HCT116 (cell line): Measurements from ENCODE around the gene MAP2K2. TPM values are rescaled to one million over a fixed set of nuclear protein-coding genes. Genes with fewer than 3 reads are reported as not detected.

Experiments used
- ATAC-seq: fragments of 200-7000 bp; cut with Tn5 transposase; 2 replicates; pipeline ENCODE4 v1.9.1; 2020; ENCODE audit warnings: mild to moderate bottlenecking, moderate library complexity
- BruUV-seq: library from RNA; stranded (reverse); fragments of 400-500 nt; replicated peaks from 2 replicates; lab custom pipeline; 2021; lab: Mats Ljungman, UMichigan
- CTCF ChIA-PET: fragments of 300-600 bp; sonication (Branson Sonifier 250); formaldehyde crosslinking; loops from one replicate; lab custom pipeline; 2021; ENCODE audit warnings: antibody characterized with exemption; lab: Charles Lee
- POLR2A ChIA-PET: fragments of 300-600, 350-600 bp; sonication (Branson Sonifier 250); formaldehyde crosslinking; loops from one replicate; lab custom pipeline; 2021; ENCODE audit warnings: antibody characterized with exemption; lab: Charles Lee
- RAD21 ChIA-PET, 2 experiments: fragments of 300-600 bp; sonication (Branson Sonifier 250); formaldehyde crosslinking; loops; one replicate each; lab custom pipeline; 2023; ENCODE audit warnings: low total read pairs in 2 of 2; ENCODE audit not compliant: uncharacterized antibody in 2 of 2, unreplicated experiment in 2 of 2, low non-redundant PET in 1 of 2; lab: Charles Lee
- DNase-seq: peaks from one replicate; pipeline ENCODE4 v3.0.0-alpha.2; 2010; ENCODE audit warnings: low read depth, low spot score
- H2AFZ ChIP-seq: fragments of 200-600 bp; shearing (Covaris generic), sonication (generic); 2 replicates; pipeline ENCODE4 v1.6.1; 2017; ENCODE audit warnings: low read depth, mixed run types, mixed read lengths, antibody characterized with exemption, low read length; ENCODE audit not compliant: poor library complexity, severe bottlenecking
- H3K27ac ChIP-seq: 2 replicates; pipeline ENCODE4 v1.5.1; 2012; ENCODE audit warnings: low read depth, low read length
- H3K27me3 ChIP-seq: fragments of 200-600 bp; sonication (generic); 2 replicates; pipeline ENCODE4 v1.6.1; 2016; ENCODE audit warnings: mixed run types, low read length, mixed read lengths; ENCODE audit not compliant: insufficient read depth
- H3K36me3 ChIP-seq, 2 experiments: fragments of 200-500 bp in 1 of 2; fragments of 200-600 bp in 1 of 2; sonication (Bioruptor generic) in 1 of 2; sonication (generic) in 1 of 2; 2 replicates each; pipeline versions ENCODE4 v1.5.1 to v1.6.1; 2014 to 2016; ENCODE audit warnings: low read length in 2 of 2, inconsistent platforms in 1 of 2, mixed read lengths in 1 of 2, mixed run types in 1 of 2; ENCODE audit not compliant: insufficient read depth in 2 of 2, control insufficient read depth in 1 of 2
- H3K4me1 ChIP-seq, 2 experiments: fragments of 200-600 bp in 1 of 2; sonication (generic) in 1 of 2; 2 replicates each; pipeline versions ENCODE4 v1.5.1 to v1.6.1; 2012 to 2017; ENCODE audit warnings: low read length in 2 of 2, inconsistent platforms in 1 of 2, mild to moderate bottlenecking in 1 of 2, mixed read lengths in 1 of 2, mixed run types in 1 of 2, moderate library complexity in 1 of 2; ENCODE audit not compliant: insufficient read depth in 2 of 2, control insufficient read depth in 1 of 2
- H3K4me2 ChIP-seq: fragments of 200-600 bp; sonication (generic); 2 replicates; pipeline ENCODE4 v1.6.1; 2017; ENCODE audit warnings: mixed run types, low read length, mixed read lengths
- H3K4me3 ChIP-seq, 2 experiments: fragments of 200-600 bp in 1 of 2; sonication (generic) in 1 of 2; replicated peaks in 1 of 2; 2 replicates each; pipeline ENCODE4 v1.5.1; 2011 to 2016; ENCODE audit warnings: low read length in 2 of 2, control low read depth in 1 of 2, low read depth in 1 of 2, mild to moderate bottlenecking in 1 of 2, mixed read lengths in 1 of 2, mixed run types in 1 of 2
- H3K79me2 ChIP-seq: fragments of 200-600 bp; sonication (generic); 2 replicates; pipeline ENCODE4 v1.6.1; 2017; ENCODE audit warnings: mild to moderate bottlenecking, mixed run types, low read length, moderate library complexity, mixed read lengths; ENCODE audit not compliant: insufficient read depth
- H3K9ac ChIP-seq: fragments of 200-600 bp; sonication (generic); 2 replicates; pipeline ENCODE4 v1.6.1; 2016; ENCODE audit warnings: low read length, mixed read lengths
- H3K9me2 ChIP-seq: fragments of 200-600 bp; sonication (generic), shearing (Covaris generic); 2 replicates; pipeline ENCODE4 v1.6.1; 2017; ENCODE audit warnings: mixed run types, mild to moderate bottlenecking, moderate library complexity; ENCODE audit not compliant: insufficient read depth
- H3K9me3 ChIP-seq, 2 experiments: fragments of 200-500 bp in 1 of 2; fragments of 200-600 bp in 1 of 2; sonication (Bioruptor generic) in 1 of 2; sonication (generic) in 1 of 2; 2 replicates each; pipeline ENCODE4 v1.6.1; 2014 to 2017; ENCODE audit warnings: low read length in 2 of 2, mixed read lengths in 2 of 2, inconsistent platforms in 1 of 2, low read depth in 1 of 2, mild to moderate bottlenecking in 1 of 2, mixed run types in 1 of 2, moderate library complexity in 1 of 2; ENCODE audit not compliant: control insufficient read depth in 1 of 2, insufficient read depth in 1 of 2
- H4K20me1 ChIP-seq: fragments of 200-600 bp; sonication (generic), shearing (Covaris generic); 2 replicates; pipeline ENCODE4 v1.6.1; 2017; ENCODE audit warnings: mixed run types, mild to moderate bottlenecking, moderate library complexity; ENCODE audit not compliant: insufficient read depth
- ATF3 ChIP-seq: IDR thresholded peaks from 2 replicates; pipeline ENCODE4 v1.6.1; 2012
- CEBPB ChIP-seq: IDR thresholded peaks from 2 replicates; pipeline ENCODE4 v1.6.1; 2012; ENCODE audit warnings: low read depth
- CTCF ChIP-seq, 3 experiments: fragments of 200-600 bp in 1 of 3; sonication (generic) in 1 of 3; IDR thresholded peaks in 2 of 3; conservative IDR thresholded peaks in 1 of 3; 2 replicates each; pipeline ENCODE4 v1.5.1; 2012 to 2017; ENCODE audit warnings: low read depth in 2 of 3, low read length in 2 of 3, antibody characterized with exemption in 1 of 3, borderline replicate concordance in 1 of 3, control low read depth in 1 of 3, mild to moderate bottlenecking in 1 of 3, mixed read lengths in 1 of 3, mixed run types in 1 of 3, moderate library complexity in 1 of 3; ENCODE audit not compliant: insufficient read depth in 1 of 3
- EGR1 ChIP-seq: IDR thresholded peaks from 2 replicates; pipeline ENCODE4 v1.6.1; 2012; ENCODE audit warnings: low read depth
- EZH2 ChIP-seq: fragments of 200-600 bp; sonication (generic); IDR thresholded peaks from 2 replicates; pipeline ENCODE4 v1.6.1; 2017; ENCODE audit warnings: antibody characterized with exemption, mixed run types
- EZH2phosphoT487 ChIP-seq: fragments of 200-600 bp; IDR thresholded peaks from 2 replicates; pipeline ENCODE4 v1.6.1; 2018; ENCODE audit warnings: antibody characterized with exemption, borderline replicate concordance
- FOSL1 ChIP-seq: IDR thresholded peaks from 2 replicates; pipeline ENCODE4 v1.6.1; 2012; ENCODE audit warnings: low read depth
- JUND ChIP-seq: IDR thresholded peaks from 2 replicates; pipeline ENCODE4 v1.6.1; 2012
- RAD21 ChIP-seq: IDR thresholded peaks from 2 replicates; pipeline ENCODE4 v1.6.1; 2012; ENCODE audit warnings: low read depth, mild to moderate bottlenecking
- REST ChIP-seq: IDR thresholded peaks from 2 replicates; pipeline ENCODE4 v1.6.1; 2012; ENCODE audit warnings: low read depth
- SP1 ChIP-seq: IDR thresholded peaks from 2 replicates; pipeline ENCODE4 v1.6.1; 2012; ENCODE audit warnings: low read depth
- SRF ChIP-seq: IDR thresholded peaks from 2 replicates; pipeline ENCODE4 v1.6.1; 2012; ENCODE audit warnings: low read depth
- ZBTB33 ChIP-seq: IDR thresholded peaks from 2 replicates; pipeline ENCODE4 v1.6.1; 2011; ENCODE audit warnings: mild to moderate bottlenecking, low read length, moderate library complexity; ENCODE audit not compliant: insufficient replicate concordance; ENCODE audit errors: extremely low read depth
- ZNF274 ChIP-seq: fragments of 200-500 bp; sonication (Bioruptor generic); IDR thresholded peaks from 2 replicates; pipeline ENCODE4 v1.6.1; 2014; ENCODE audit warnings: mild to moderate bottlenecking, low read depth, low read length, inconsistent platforms
- intact Hi-C: fragments of 100-400 bp; cut with micrococcal nuclease; formaldehyde crosslinking; loops from 2 replicates; pipeline ENCODE4 v1.10.0; 2022
- total RNA-seq: library from RNA; stranded (reverse); gene quantifications from one replicate; pipeline ENCODE4 v1.2.1, GENCODE V29; 2021; ENCODE audit not compliant: unreplicated experiment

Gene MAP2K2
- total RNA-seq, 1 experiment from 2014 or later = 186 TPM

- H3K79me2 ChIP-seq = peaks cover 95% of the 10 kb centered on the region
- BruUV-seq = no TSS peak
- H3K9me2 ChIP-seq = no peaks in the 10 kb centered on the region
- no peak overlapping the region for H2AFZ ChIP-seq
- H3K4me1 ChIP-seq = no peaks in the 10 kb centered on the region; a peak in 1 of 4 replicates
- H3K9ac ChIP-seq = no peak overlapping the region
- no peak overlapping the region for H3K27ac ChIP-seq
- H3K9me3 ChIP-seq = no peaks in the 10 kb centered on the region
- peaks cover 8% of the 10 kb centered on the region; the same call in 1 of the 2 replicates for H4K20me1 ChIP-seq
- H3K4me2 ChIP-seq = no peak overlapping the region
- POLR2A ChIA-PET = no interaction called here
- DNase-seq = no peak
- peaks cover 21 to 34% of the 10 kb centered on the region in 2 experiments; a peak in 3 of 4 replicates for H3K36me3 ChIP-seq
- H3K4me3 ChIP-seq = no peak overlapping the region
- CTCF ChIA-PET = no interaction called here
- RAD21 ChIA-PET = no interaction called here
- ATAC-seq = no peak
- TF ChIP-seq EZH2 = no peak
- no peak for TF ChIP-seq ZNF274
- TF ChIP-seq SP1 = no peak
- TF ChIP-seq RAD21 = no peak
- TF ChIP-seq CTCF (IDR thresholded peaks at IDR 0.05 in 2 of 3, conservative IDR thresholded peaks at IDR 0.05 in 1 of 3; ENCODE audit: borderline replicate concordance in 1 of 3, insufficient read depth in 1 of 3, low read depth in 2 of 3, low read length in 2 of 3) = no peak
- no peak for TF ChIP-seq CEBPB
- TF ChIP-seq JUND = no peak
- no peak for TF ChIP-seq SRF
- no peak for TF ChIP-seq EGR1
- no peak for TF ChIP-seq FOSL1
- no peak for TF ChIP-seq ATF3
- TF ChIP-seq ZBTB33 = no peak
- no peak for TF ChIP-seq REST
- no peak for TF ChIP-seq EZH2phosphoT487
- intact Hi-C loops = no loop called here
- no peaks in the 10 kb centered on the region for H3K27me3 ChIP-seq
Measured at GRCh38 chr19:4052114-4052992, 71.6 kb downstream of the MAP2K2 start.
